H1 (cell line): ENCODE results near the gene LDLRAP1. TPM values are rescaled to one million over a fixed set of nuclear protein-coding genes. Genes with fewer than 3 reads are reported as not detected.
A peak's percentile ranks its signal among the peaks of the same experiment; 100 is the strongest.

ENCODE experiments used
- CTCF ChIA-PET: fragments of 300-600 bp; sonication (Branson Sonifier 250); formaldehyde crosslinking; loops from one replicate; lab custom pipeline; 2021; ENCODE audit not compliant: partially characterized antibody; lab: Charles Lee
- POLR2A ChIA-PET: fragments of 300-600 bp; sonication (Branson Sonifier 250); formaldehyde crosslinking; loops from one replicate; lab custom pipeline; 2021; ENCODE audit warnings: inconsistent platforms; ENCODE audit not compliant: partially characterized antibody; lab: Charles Lee
- DNase-seq, 2 experiments: peaks; one replicate each; pipeline versions ENCODE4 v3.0.0 to v3.0.0-alpha.2; 2010 to 2022; ENCODE audit warnings: low spot score in 2 of 2, low read depth in 1 of 2, mixed read lengths in 1 of 2
- FAIRE-seq: peaks from 2 replicates; lab custom pipeline; 2011; peaks lifted over from hg19 to GRCh38; lab: Jason Lieb, UNC
- H2AFZ ChIP-seq: 2 replicates; pipeline ENCODE4 v1.8.1; 2012; ENCODE audit warnings: low read length, inconsistent platforms
- H2AK5ac ChIP-seq: 2 replicates; pipeline ENCODE4 v1.6.1; 2013; ENCODE audit warnings: low read depth, low read length
- H2BK120ac ChIP-seq: replicated peaks from 2 replicates; pipeline ENCODE3; 2013; ENCODE audit warnings: low read depth, low read length, inconsistent platforms
- H2BK12ac ChIP-seq: 2 replicates; pipeline ENCODE4 v1.6.1; 2013; ENCODE audit warnings: low read depth, low read length
- H2BK15ac ChIP-seq: 2 replicates; pipeline ENCODE4 v1.6.1; 2013; ENCODE audit warnings: low read length
- H2BK20ac ChIP-seq: 2 replicates; pipeline ENCODE4 v1.6.1; 2013; ENCODE audit warnings: low read length
- H2BK5ac ChIP-seq: 2 replicates; pipeline ENCODE4 v1.6.1; 2013; ENCODE audit warnings: low read depth, low read length
- H3K14ac ChIP-seq: 2 replicates; pipeline ENCODE4 v1.6.1; 2013; ENCODE audit warnings: inconsistent platforms; ENCODE audit not compliant: insufficient read length
- H3K18ac ChIP-seq: 2 replicates; pipeline ENCODE4 v1.6.1; 2013; ENCODE audit warnings: low read length; ENCODE audit errors: extremely low read depth
- H3K23ac ChIP-seq: 2 replicates; pipeline ENCODE4 v1.6.1; 2013; ENCODE audit warnings: inconsistent platforms; ENCODE audit not compliant: insufficient read length
- H3K23me2 ChIP-seq: 2 replicates; pipeline ENCODE4 v1.6.1; 2013; ENCODE audit warnings: low read depth, low read length
- H3K27ac ChIP-seq: 2 replicates; pipeline ENCODE4 v1.6.1; 2011; ENCODE audit warnings: low read depth, low read length, inconsistent platforms
- H3K27me3 ChIP-seq, 4 experiments: replicated peaks in 1 of 4; 1 replicate in 1 of 4; 2 replicates in 3 of 4; pipeline versions ENCODE4 v1.6.1 to v1.8.1; 2011 to 2013; ENCODE audit warnings: low read length in 3 of 4, mild to moderate bottlenecking in 3 of 4, inconsistent platforms in 2 of 4, mixed read lengths in 2 of 4, moderate library complexity in 1 of 4; ENCODE audit not compliant: control insufficient read depth in 3 of 4, insufficient read depth in 3 of 4; ENCODE audit errors: extremely low read depth in 1 of 4
- H3K36me3 ChIP-seq, 4 experiments: 2 replicates each; pipeline versions ENCODE4 v1.6.1 to v1.8.1; 2011 to 2013; ENCODE audit warnings: mild to moderate bottlenecking in 4 of 4, low read length in 3 of 4, moderate library complexity in 2 of 4, control low read depth in 1 of 4, inconsistent platforms in 1 of 4; ENCODE audit not compliant: insufficient read depth in 4 of 4, control insufficient read depth in 2 of 4
- H3K4ac ChIP-seq: replicated peaks from 2 replicates; pipeline ENCODE3; 2013; ENCODE audit warnings: low read length, low read depth, mixed read lengths, inconsistent platforms; ENCODE audit not compliant: insufficient read length
- H3K4me1 ChIP-seq, 4 experiments: replicated peaks in 1 of 4; 1 replicate in 1 of 4; 2 replicates in 3 of 4; pipeline versions ENCODE4 v1.6.1 to v1.8.1; 2011 to 2013; ENCODE audit warnings: low read length in 3 of 4, inconsistent platforms in 2 of 4, mixed read lengths in 1 of 4; ENCODE audit not compliant: insufficient read depth in 4 of 4, control insufficient read depth in 3 of 4
- H3K4me2 ChIP-seq, 2 experiments: 2 replicates each; pipeline versions ENCODE4 v1.6.1 to v1.8.1; 2011 to 2013; ENCODE audit warnings: low read depth in 2 of 2, low read length in 2 of 2, control low read depth in 1 of 2, inconsistent platforms in 1 of 2, mild to moderate bottlenecking in 1 of 2; ENCODE audit not compliant: insufficient read depth in 1 of 2
- H3K4me3 ChIP-seq, 4 experiments: fragments of 200-600, 300-600 bp in 1 of 4; sonication (generic), shearing (Covaris generic), sonication (Bioruptor Twin) in 1 of 4; 2 replicates each; pipeline versions ENCODE4 v1.5.1 to v1.8.1; 2011 to 2016; ENCODE audit warnings: low read length in 4 of 4, low read depth in 3 of 4, control low read depth in 2 of 4, inconsistent platforms in 2 of 4, mild to moderate bottlenecking in 2 of 4, mixed read lengths in 1 of 4, moderate library complexity in 1 of 4; ENCODE audit not compliant: insufficient read depth in 2 of 4; ENCODE audit errors: extremely low read depth in 1 of 4
- H3K56ac ChIP-seq: replicated peaks from 2 replicates; pipeline ENCODE3; 2013; ENCODE audit warnings: low read depth, mild to moderate bottlenecking, mixed read lengths, low read length, inconsistent platforms; ENCODE audit not compliant: insufficient read length
- H3K79me1 ChIP-seq: 2 replicates; pipeline ENCODE4 v1.6.1; 2013; ENCODE audit warnings: low read depth, low read length, control low read depth
- H3K79me2 ChIP-seq, 2 experiments: 2 replicates each; pipeline versions ENCODE4 v1.6.1 to v1.8.1; 2012 to 2013; ENCODE audit warnings: low read length in 2 of 2, mild to moderate bottlenecking in 2 of 2, inconsistent platforms in 1 of 2; ENCODE audit not compliant: insufficient read depth in 2 of 2, control insufficient read depth in 1 of 2
- H3K9ac ChIP-seq, 4 experiments: replicated peaks in 1 of 4; 1 replicate in 1 of 4; 2 replicates in 3 of 4; pipeline versions ENCODE4 v1.6.1 to v1.8.1; 2011 to 2013; ENCODE audit warnings: low read depth in 3 of 4, low read length in 3 of 4, control low read depth in 2 of 4, mild to moderate bottlenecking in 2 of 4, moderate library complexity in 2 of 4, inconsistent platforms in 1 of 4; ENCODE audit errors: extremely low read depth in 1 of 4
- H3K9me3 ChIP-seq, 2 experiments: 2 replicates each; pipeline versions ENCODE4 v1.6.1 to v1.8.1; 2012 to 2013; ENCODE audit warnings: mild to moderate bottlenecking in 2 of 2, moderate library complexity in 2 of 2, control low read depth in 1 of 2, inconsistent platforms in 1 of 2, low read depth in 1 of 2, low read length in 1 of 2, mixed read lengths in 1 of 2; ENCODE audit not compliant: insufficient read depth in 2 of 2
- H4K20me1 ChIP-seq, 2 experiments: replicated peaks in 1 of 2; 2 replicates each; pipeline versions ENCODE3 to v1.8.1; 2011 to 2013; ENCODE audit warnings: inconsistent platforms in 2 of 2, low read length in 2 of 2, mild to moderate bottlenecking in 1 of 2; ENCODE audit not compliant: insufficient read depth in 2 of 2, control insufficient read depth in 1 of 2
- H4K5ac ChIP-seq: 2 replicates; pipeline ENCODE4 v1.6.1; 2013; ENCODE audit warnings: low read length, low read depth, mixed read lengths, inconsistent platforms; ENCODE audit not compliant: insufficient read length
- H4K8ac ChIP-seq: 2 replicates; pipeline ENCODE4 v1.8.0; 2013; ENCODE audit warnings: mild to moderate bottlenecking, moderate library complexity, low read length, inconsistent platforms; ENCODE audit not compliant: insufficient read depth; ENCODE audit errors: extremely low read depth
- H4K91ac ChIP-seq: replicated peaks from 2 replicates; pipeline ENCODE3; 2013; ENCODE audit warnings: low read length, mixed read lengths, inconsistent platforms; ENCODE audit not compliant: insufficient read length
- FOSL1 ChIP-seq: IDR thresholded peaks from 2 replicates; pipeline ENCODE4 v1.6.1; 2011; ENCODE audit warnings: mild to moderate bottlenecking, low read depth, low read length, moderate library complexity; ENCODE audit not compliant: insufficient read depth
- GABPA ChIP-seq: IDR thresholded peaks from 2 replicates; pipeline ENCODE4 v1.6.1; 2011; ENCODE audit warnings: mild to moderate bottlenecking, low read length, moderate library complexity, borderline replicate concordance; ENCODE audit not compliant: insufficient read depth
- JUND ChIP-seq: IDR thresholded peaks from 2 replicates; pipeline ENCODE4 v1.6.1; 2011; ENCODE audit warnings: mild to moderate bottlenecking, improper control_type of control experiment, low read length
- RAD21 ChIP-seq, 2 experiments: IDR thresholded peaks in 1 of 2; conservative IDR thresholded peaks in 1 of 2; 2 replicates each; pipeline ENCODE4 v1.6.1; 2011; ENCODE audit warnings: low read depth in 2 of 2, low read length in 2 of 2, improper control_type of control experiment in 1 of 2, inconsistent platforms in 1 of 2, mild to moderate bottlenecking in 1 of 2, moderate library complexity in 1 of 2
- SAP30 ChIP-seq: fragments of 300-600 bp; sonication (generic); IDR thresholded peaks from 2 replicates; pipeline ENCODE4 v1.7.1; 2012; ENCODE audit warnings: low read length, moderate library complexity, mild to moderate bottlenecking, inconsistent platforms; ENCODE audit not compliant: insufficient read depth, insufficient replicate concordance
- TAF7 ChIP-seq: optimal IDR thresholded peaks from 2 replicates; pipeline ENCODE3; 2011; ENCODE audit warnings: low read depth, mild to moderate bottlenecking, inconsistent platforms, low read length, moderate library complexity, borderline replicate concordance
- WGBS, 2 experiments: shearing (Covaris generic) in 1 of 2; methylation state at CpG; one replicate each; pipeline versions ENCODE4 v1.1.6 to v1.1.7; 2013 to 2015; ENCODE audit warnings: low lambda C conversion rate in 2 of 2, mixed read lengths in 2 of 2, inconsistent platforms in 1 of 2, low coverage in 1 of 2, missing lambda C conversion rate in 1 of 2; ENCODE audit not compliant: insufficient replicate concordance in 2 of 2, insufficient coverage in 1 of 2, insufficient read length in 1 of 2; ENCODE audit errors: extremely low coverage in 1 of 2, missing lambda C conversion rate in 1 of 2; 5-methylcytosine and 5-hydroxymethylcytosine counted together
- polyA plus RNA-seq, 7 experiments: library from polyadenylated mRNA; depleted of rRNA in 3 of 7; stranded (reverse) in 5 of 7; unstranded in 2 of 7; fragments of >200 nt in 5 of 7; fragments of 200-250 nt in 2 of 7; gene quantifications; 1 replicate in 5 of 7; 2 replicates in 1 of 7; 4 replicates in 1 of 7; pipeline versions ENCODE4 v1.2.1 to v1.2.3, GENCODE V29; 2011 to 2013; ENCODE audit warnings: missing spikeins in 2 of 7, mixed read lengths in 2 of 7
- total RNA-seq: library from RNA; stranded (reverse); fragmentation: NEBNext Ultra II Directional; extraction: Animal tissue kit (Norgen Biotek cat#: 25700); gene quantifications from 2 replicates; pipeline ENCODE4 v1.2.1, GENCODE V29; 2021

Gene LDLRAP1
- total and polyA plus RNA-seq, 2 of the 8 experiments (the other 6 are each of a cell fraction or from before 2014, with no cell fraction given), result 12.8 to 13.2 TPM

GRCh38 chr1:25550683-25551310, 7.4 kb downstream of the LDLRAP1 start:
- WGBS, 2 experiments, result 85% methylated on average over 3 of the region's 3 CpGs; no CpG with 5 or more reads in 1 of the 2 experiments
- H3K27ac ChIP-seq, result no peak overlapping the region
- H3K23ac ChIP-seq, result no peak overlapping the region
- no peak overlapping the region for H4K91ac ChIP-seq
- H3K18ac ChIP-seq, result no peak overlapping the region
- H2BK12ac ChIP-seq, result no peak overlapping the region
- no peak overlapping the region for H2AFZ ChIP-seq
- peaks cover 10% of the 10 kb centered on the region for H3K79me1 ChIP-seq
- FAIRE-seq, result no peak
- no peaks in the 10 kb centered on the region; the same call in 1 of the 2 replicates for H3K23me2 ChIP-seq
- no peak overlapping the region for H4K8ac ChIP-seq
- H3K4ac ChIP-seq, result no peak overlapping the region
- no peak for DNase-seq
- 0 out of 4 replicates have a peak, but pooled peaks cover 0 to 5% of the 10 kb centered on the region in 2 experiments for H3K79me2 ChIP-seq
- no peak overlapping the region for H3K4me2 ChIP-seq
- no peak overlapping the region for H3K14ac ChIP-seq
- H4K20me1 ChIP-seq, result peaks cover 3% of the 10 kb centered on the region in 2 experiments
- no peaks in the 10 kb centered on the region for H3K36me3 ChIP-seq
- no peak overlapping the region for H2BK15ac ChIP-seq
- no peak overlapping the region for H3K56ac ChIP-seq
- 0 out of 2 replicates have a peak overlapping the region, but pooled peaks have one; percentile 1 for H2AK5ac ChIP-seq
- no peaks in the 10 kb centered on the region for H3K9me3 ChIP-seq
- no peak overlapping the region for H2BK120ac ChIP-seq
- no peaks in the 10 kb centered on the region for H3K27me3 ChIP-seq
- H4K5ac ChIP-seq, result no peak overlapping the region
- H3K4me1 ChIP-seq, result no peaks in the 10 kb centered on the region; a peak in 1 of 7 replicates
- ChIA-PET CTCF (interaction anchor here (0.8 to 7.7 kb wide), 8 partner anchors 16 to 260 kb away, joined by 3 to 34 read pairs (median 4); no protein-coding TSS in a partner anchor), POLR2A (no interaction called here)
- H3K9ac ChIP-seq, result no peak overlapping the region
- no peak overlapping the region; the same call in 1 of the 2 replicates for H2BK5ac ChIP-seq
- H3K4me3 ChIP-seq, result no peak overlapping the region
- H2BK20ac ChIP-seq, result no peak overlapping the region
- TF ChIP-seq RAD21 (IDR thresholded peaks at IDR 0.05 in 1 of 2, conservative IDR thresholded peaks at IDR 0.05 in 1 of 2; ENCODE audit: low read depth in 2 of 2, low read length in 2 of 2), result no peak
- TF ChIP-seq GABPA, result no peak
- no peak for TF ChIP-seq SAP30
- TF ChIP-seq JUND, result no peak
- TF ChIP-seq FOSL1, result no peak
- no peak for TF ChIP-seq TAF7
